K562 (cell line): ENCODE data around the gene ABCA1. TPM values are rescaled to one million over a fixed set of nuclear protein-coding genes. Genes with fewer than 3 reads are reported as not detected.

ENCODE experiments used
- ATAC-seq: fragments of 200-7000 bp; cut with Tn5 transposase; 3 replicates; pipeline ENCODE4 v1.9.1; 2020; ENCODE audit warnings: moderate library complexity
- BruUV-seq: library from RNA; stranded (reverse); fragments of 400-500 nt; replicated peaks from 2 replicates; lab custom pipeline; 2021; lab: Mats Ljungman, UMichigan
- CTCF ChIA-PET: fragments of 300-600 bp; formaldehyde crosslinking; extraction: SDS; loops from one replicate; lab custom pipeline; 2021; ENCODE audit warnings: low intra/inter-chr PET ratio; lab: Yijun Ruan, JAX
- POLR2A ChIA-PET: fragments of 300-600, 350-650 bp; sonication (Branson Sonifier 250); formaldehyde crosslinking; extraction: SDS; loops from one replicate; lab custom pipeline; 2021; ENCODE audit warnings: antibody characterized with exemption, inconsistent platforms; lab: Yijun Ruan, JAX
- DNase-seq, 4 experiments: peaks; one replicate each; pipeline versions ENCODE4 v3.0.0 to v3.0.0-alpha.2; 2011 to 2018; ENCODE audit warnings: low spot score in 3 of 4, mixed read lengths in 3 of 4; ENCODE audit errors: extremely low read depth in 1 of 4
- FAIRE-seq: peaks from 2 replicates; lab custom pipeline; 2011; peaks lifted over from hg19 to GRCh38; lab: Jason Lieb, UNC
- H2AFZ ChIP-seq: 2 replicates; pipeline ENCODE4 v1.6.0; 2011; ENCODE audit warnings: low read depth, low read length, control low read depth, inconsistent platforms
- H3K27ac ChIP-seq: fragments of 200-600 bp; 3 replicates; pipeline ENCODE4 v1.8.0; 2011; ENCODE audit warnings: low read depth, mild to moderate bottlenecking, control low read depth, inconsistent platforms, low read length, moderate library complexity, mixed read lengths; ENCODE audit errors: extremely low read depth
- H3K27me3 ChIP-seq, 2 experiments: fragments of 300-600 bp in 1 of 2; 2 replicates in 1 of 2; 3 replicates in 1 of 2; pipeline versions ENCODE4 v1.6.0 to v1.8.0; 2011; ENCODE audit warnings: inconsistent platforms in 2 of 2, low read length in 2 of 2, mild to moderate bottlenecking in 1 of 2, mixed read lengths in 1 of 2, moderate library complexity in 1 of 2; ENCODE audit not compliant: control insufficient read depth in 2 of 2, insufficient read depth in 2 of 2
- H3K36me3 ChIP-seq: fragments of 300-600 bp; 3 replicates; pipeline ENCODE4 v1.8.0; 2011; ENCODE audit warnings: mild to moderate bottlenecking, low read length, inconsistent platforms; ENCODE audit not compliant: control insufficient read depth, insufficient read depth
- H3K4me1 ChIP-seq, 2 experiments: fragments of 200-600 bp in 1 of 2; replicated peaks in 1 of 2; 2 replicates in 1 of 2; 3 replicates in 1 of 2; pipeline versions ENCODE4 v1.5.1 to v1.8.0; 2011; ENCODE audit warnings: inconsistent platforms in 2 of 2, low read length in 2 of 2, mild to moderate bottlenecking in 1 of 2, mixed read lengths in 1 of 2, moderate library complexity in 1 of 2; ENCODE audit not compliant: control insufficient read depth in 2 of 2, insufficient read depth in 2 of 2
- H3K4me2 ChIP-seq: 2 replicates; pipeline ENCODE4 v1.6.1; 2011; ENCODE audit warnings: low read length, control low read depth, inconsistent platforms, mixed read lengths; ENCODE audit not compliant: insufficient read depth
- H3K4me3 ChIP-seq: fragments of 200-600 bp; sonication (generic), shearing (Covaris generic); 2 replicates; pipeline ENCODE4 v1.5.1; 2016; ENCODE audit warnings: control low read depth, inconsistent platforms
- H3K79me2 ChIP-seq: fragments of 200-600 bp; 3 replicates; pipeline ENCODE4 v1.8.0; 2011; ENCODE audit warnings: low read length, inconsistent platforms; ENCODE audit not compliant: control insufficient read depth, insufficient read depth
- H3K9ac ChIP-seq, 2 experiments: 2 replicates each; pipeline versions ENCODE4 v1.6.0 to v1.6.1; 2011; ENCODE audit warnings: low read depth in 2 of 2, low read length in 2 of 2, control low read depth in 1 of 2, inconsistent platforms in 1 of 2, mild to moderate bottlenecking in 1 of 2, mixed read lengths in 1 of 2; ENCODE audit not compliant: insufficient read depth in 1 of 2
- H3K9me1 ChIP-seq: one replicate; pipeline ENCODE4 v1.6.0; 2011; ENCODE audit warnings: inconsistent platforms, mild to moderate bottlenecking, low read length, moderate library complexity; ENCODE audit not compliant: control insufficient read depth, insufficient read depth
- H3K9me3 ChIP-seq: replicated peaks from 2 replicates; pipeline ENCODE4 v1.5.1; 2011; ENCODE audit warnings: low read depth, low read length, inconsistent platforms; ENCODE audit not compliant: control insufficient read depth, insufficient read depth
- H4K20me1 ChIP-seq: replicated peaks from 2 replicates; pipeline ENCODE4 v1.6.1; 2011; ENCODE audit warnings: low read length, inconsistent platforms, mixed read lengths; ENCODE audit not compliant: control insufficient read depth, insufficient read depth
- CBFA2T2 ChIP-seq: fragments of 450-650 bp; conservative IDR thresholded peaks from 2 replicates; pipeline ENCODE4 v1.6.1; 2017; ENCODE audit warnings: mild to moderate bottlenecking
- CEBPZ ChIP-seq: fragments of 150-350 bp; IDR thresholded peaks from 2 replicates; pipeline ENCODE4 v1.6.1; 2014; ENCODE audit warnings: low read depth, mild to moderate bottlenecking, low read length, borderline replicate concordance
- CHD2 ChIP-seq: IDR thresholded peaks from 2 replicates; pipeline ENCODE4 v1.6.1; 2011; ENCODE audit warnings: low read depth, low read length
- CLOCK ChIP-seq: fragments of 250-450 bp; sonication (Bioruptor Pico); IDR thresholded peaks from 2 replicates; pipeline ENCODE4 v1.4.0; 2020; ENCODE audit warnings: mild to moderate bottlenecking, moderate library complexity, borderline replicate concordance
- DMBX1 ChIP-seq: fragments of 250-450 bp; sonication (Bioruptor Pico); IDR thresholded peaks from 2 replicates; pipeline ENCODE4 v1.8.0; 2022; ENCODE audit warnings: inconsistent platforms, mild to moderate bottlenecking, moderate library complexity, borderline replicate concordance
- ELF4 ChIP-seq: fragments of 450-650 bp; formaldehyde crosslinking; IDR thresholded peaks from 2 replicates; pipeline ENCODE4 v1.4.0; 2022; ENCODE audit warnings: missing genetic modification characterization
- GTF3C2 ChIP-seq: IDR thresholded peaks from 3 replicates; pipeline ENCODE4 v1.6.1; 2011; ENCODE audit warnings: borderline replicate concordance, mild to moderate bottlenecking, moderate library complexity; ENCODE audit not compliant: insufficient read length; ENCODE audit errors: extremely low read depth
- RUNX1 ChIP-seq: sonication (generic); IDR thresholded peaks from 2 replicates; pipeline ENCODE4 v1.6.1; 2016; ENCODE audit warnings: antibody characterized with exemption, low read depth
- USF1 ChIP-seq: sonication (generic); formaldehyde crosslinking; IDR thresholded peaks from 2 replicates; pipeline ENCODE4 v1.9.0; 2022; ENCODE audit warnings: mild to moderate bottlenecking, missing genetic modification reagents
- YBX1 ChIP-seq: fragments of 450-650 bp; IDR thresholded peaks from 2 replicates; pipeline ENCODE4 v1.7.1; 2016; ENCODE audit warnings: mild to moderate bottlenecking
- ZNF57 ChIP-seq: fragments of 450-650 bp; formaldehyde crosslinking; IDR thresholded peaks from 2 replicates; pipeline ENCODE4 v1.4.0; 2020; ENCODE audit warnings: mild to moderate bottlenecking, moderate library complexity
- ZNF778 ChIP-seq: fragments of 450-650 bp; formaldehyde crosslinking; IDR thresholded peaks from 2 replicates; pipeline ENCODE4 v1.4.0; 2020; ENCODE audit warnings: mild to moderate bottlenecking, moderate library complexity
- WGBS: fragments of 100-300 bp; shearing (Covaris generic); methylation state at CpG from one replicate; pipeline ENCODE4 v1.1.6; 2016; ENCODE audit warnings: low coverage, mixed read lengths; ENCODE audit not compliant: insufficient coverage; ENCODE audit errors: missing lambda C conversion rate; 5-methylcytosine and 5-hydroxymethylcytosine counted together
- in situ Hi-C: fragments of 300-500 bp; cut with MboI; formaldehyde crosslinking; loops from 4 replicates; pipeline ENCODE4 v1.15.0; 2018; ENCODE audit warnings: inconsistent platforms, mixed read lengths
- intact Hi-C: fragments of 100-400 bp; cut with micrococcal nuclease; formaldehyde crosslinking; loops from 2 replicates; pipeline ENCODE4 v1.14.2; 2022
- polyA plus RNA-seq, 8 experiments: library from polyadenylated mRNA; depleted of rRNA in 4 of 8; stranded (reverse) in 5 of 8; unstranded in 3 of 8; fragments of >200 nt; fragmentation: Nextera tagmentation in 2 of 8; fragmentation: Illumina TruSeq in 1 of 8; extraction: Ambion mirVana in 2 of 8; extraction: Trizol in 1 of 8; gene quantifications; 2 replicates each; pipeline versions ENCODE4 v1.2.1 to v1.2.3, GENCODE V29; 2011 to 2014; ENCODE audit warnings: inconsistent platforms in 1 of 8, missing spikeins in 1 of 8
- total RNA-seq, 7 experiments: library from RNA; depleted of rRNA in 6 of 7; stranded (reverse); fragments of >200 nt in 6 of 7; fragmentation: Illumina TruSeq in 2 of 7; extraction: Trizol in 2 of 7; gene quantifications; 2 replicates each; pipeline versions ENCODE4 v1.2.1 to v1.2.3, GENCODE V29; 2011 to 2021; ENCODE audit warnings: low replicate concordance in 1 of 7

The ABCA1 gene
- total and polyA plus RNA-seq, 9 of the 15 experiments (the other 6 are each of a cell fraction or from before 2014, with no cell fraction given), result under 0.01 to 0.18 (median 0.02) TPM; not detected in 5

GRCh38 chr9:104927216-104927911 lies 591 bp downstream of the ABCA1 start:
- no peaks in the 10 kb centered on the region for H3K9me1 ChIP-seq
- ATAC-seq (no peak; the same call in 2 of the 3 replicates), FAIRE-seq (no peak), DNase-seq (no peak)
- CTCF ChIA-PET, result no interaction called here
- BruUV-seq, result no TSS peak
- intact Hi-C loops, result loop anchor here (2.0 to 5.0 kb wide), 2 partner anchors 230 to 487 kb away; no protein-coding TSS in a partner anchor
- peaks cover 3 to 37% of the 10 kb centered on the region in 2 experiments; a peak in 4 of 5 replicates for H3K27me3 ChIP-seq
- no peak overlapping the region for H3K27ac ChIP-seq
- no peaks in the 10 kb centered on the region for H3K9me3 ChIP-seq
- POLR2A ChIA-PET, result no interaction called here
- H3K4me1 ChIP-seq, result peaks cover 0 to 16% of the 10 kb centered on the region in 2 experiments; a peak in 2 of 5 replicates
- no peak overlapping the region for H2AFZ ChIP-seq
- no peaks in the 10 kb centered on the region for H3K36me3 ChIP-seq
- no peak overlapping the region for H3K4me3 ChIP-seq
- no peaks in the 10 kb centered on the region for H4K20me1 ChIP-seq
- in situ Hi-C loops, result no loop called here
- 29% methylated on average over 22 of the region's 44 CpGs for WGBS
- H3K79me2 ChIP-seq, result no peaks in the 10 kb centered on the region
- no peak overlapping the region for H3K9ac ChIP-seq
- no peak overlapping the region for H3K4me2 ChIP-seq
- TF ChIP-seq CEBPZ (no peak), ZNF778 (CRISPR knock-in tag) (no peak), GTF3C2 (no peak), RUNX1 (no peak), DMBX1 (CRISPR knock-in tag) (no peak), ELF4 (CRISPR knock-in tag) (no peak), CBFA2T2 (no peak), CLOCK (CRISPR knock-in tag) (no peak), CHD2 (no peak), YBX1 (no peak), USF1 (CRISPR knock-in tag) (no peak), ZNF57 (CRISPR knock-in tag) (no peak)
